Vagina (tissue), 2 donors: ENCODE data around the gene C9orf153.

Experiments used
- POLR2A ChIP-seq, 2 donors: fragments of 450-650 bp; IDR thresholded peaks; one replicate each; pipeline ENCODE4 v1.6.1; 2017; ENCODE audit warnings: antibody characterized with exemption in 2 of 2, mild to moderate bottlenecking in 2 of 2, moderate library complexity in 2 of 2
- POLR2AphosphoS5 ChIP-seq, 2 donors: sonication (generic); formaldehyde crosslinking; IDR thresholded peaks; one replicate each; pipeline ENCODE4 v1.9.0; 2017; ENCODE audit warnings: antibody characterized with exemption in 2 of 2, mild to moderate bottlenecking in 2 of 2, low read depth in 1 of 2; ENCODE audit not compliant: insufficient read depth in 1 of 2
- TF ChIP-seq, protein P1 (sequence below), 3 experiments: fragments of 450-650 bp in 2 of 3; fragments of 200-600 bp in 1 of 3; sonication (generic) in 1 of 3; IDR thresholded peaks; one replicate each; pipeline ENCODE4 v1.5.1; 2017 to 2019; ENCODE audit warnings: antibody characterized with exemption in 3 of 3, mild to moderate bottlenecking in 2 of 3, moderate library complexity in 2 of 3

DNA sequence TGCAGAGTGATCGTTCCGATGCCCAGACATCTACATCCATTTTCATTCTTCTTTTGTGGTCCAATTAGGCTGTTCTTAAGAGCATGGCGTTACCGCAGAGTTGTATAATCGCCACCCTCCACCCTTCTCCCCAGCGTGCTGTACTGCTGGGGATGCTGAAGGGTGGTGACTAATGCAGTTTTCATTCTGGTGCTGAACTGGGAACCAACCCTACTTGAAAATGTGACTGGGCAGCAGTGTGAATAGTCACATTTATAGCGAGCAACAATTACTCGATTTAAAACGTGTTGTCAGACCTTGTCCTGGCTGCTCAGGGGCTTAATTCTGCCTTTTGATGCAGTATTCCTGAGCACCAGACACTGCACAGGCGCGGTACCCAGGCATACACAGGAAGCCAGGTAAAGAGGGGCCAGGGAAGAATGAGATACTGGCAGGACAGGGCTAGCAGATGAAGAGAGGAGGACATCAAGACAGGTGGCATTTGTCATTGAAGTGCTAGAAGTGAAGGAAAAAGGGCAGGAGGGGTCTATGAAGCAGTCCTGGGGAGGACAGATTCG, 23.6 kb upstream of the C9orf153 start:
- no peak for TF ChIP-seq POLR2AphosphoS5 (IDR thresholded peaks at IDR 0.05; ENCODE audit: insufficient read depth in 1 of 2, low read depth in 1 of 2)
- no peak for TF ChIP-seq POLR2A (IDR thresholded peaks at IDR 0.05)
- TF ChIP-seq, protein P1, sequence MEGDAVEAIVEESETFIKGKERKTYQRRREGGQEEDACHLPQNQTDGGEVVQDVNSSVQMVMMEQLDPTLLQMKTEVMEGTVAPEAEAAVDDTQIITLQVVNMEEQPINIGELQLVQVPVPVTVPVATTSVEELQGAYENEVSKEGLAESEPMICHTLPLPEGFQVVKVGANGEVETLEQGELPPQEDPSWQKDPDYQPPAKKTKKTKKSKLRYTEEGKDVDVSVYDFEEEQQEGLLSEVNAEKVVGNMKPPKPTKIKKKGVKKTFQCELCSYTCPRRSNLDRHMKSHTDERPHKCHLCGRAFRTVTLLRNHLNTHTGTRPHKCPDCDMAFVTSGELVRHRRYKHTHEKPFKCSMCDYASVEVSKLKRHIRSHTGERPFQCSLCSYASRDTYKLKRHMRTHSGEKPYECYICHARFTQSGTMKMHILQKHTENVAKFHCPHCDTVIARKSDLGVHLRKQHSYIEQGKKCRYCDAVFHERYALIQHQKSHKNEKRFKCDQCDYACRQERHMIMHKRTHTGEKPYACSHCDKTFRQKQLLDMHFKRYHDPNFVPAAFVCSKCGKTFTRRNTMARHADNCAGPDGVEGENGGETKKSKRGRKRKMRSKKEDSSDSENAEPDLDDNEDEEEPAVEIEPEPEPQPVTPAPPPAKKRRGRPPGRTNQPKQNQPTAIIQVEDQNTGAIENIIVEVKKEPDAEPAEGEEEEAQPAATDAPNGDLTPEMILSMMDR (IDR thresholded peaks at IDR 0.05) = no peak
